Muscle of leg (tissue), 11 donors: ENCODE data around the gene USP47. TPM values are rescaled to one million over a fixed set of nuclear protein-coding genes. Genes with fewer than 3 reads are reported as not detected.

ENCODE experiments used
- DNase-seq: peaks from one replicate; pipeline ENCODE4 v3.0.0; 2013
- H3K27ac ChIP-seq: one replicate; pipeline ENCODE4 v1.5.1; 2013; ENCODE audit warnings: mild to moderate bottlenecking, low read length, control low read depth
- H3K27me3 ChIP-seq: one replicate; pipeline ENCODE4 v1.6.1; 2013; ENCODE audit warnings: low read length; ENCODE audit not compliant: control insufficient read depth, insufficient read depth
- H3K36me3 ChIP-seq: one replicate; pipeline ENCODE4 v1.6.1; 2013; ENCODE audit warnings: low read length; ENCODE audit not compliant: control insufficient read depth, insufficient read depth
- H3K4me1 ChIP-seq: one replicate; pipeline ENCODE4 v1.6.1; 2013; ENCODE audit warnings: low read length; ENCODE audit not compliant: control insufficient read depth, insufficient read depth
- H3K4me3 ChIP-seq: one replicate; pipeline ENCODE4 v1.5.1; 2013; ENCODE audit warnings: low read length, control low read depth
- H3K9me3 ChIP-seq: replicated peaks from 2 replicates; pipeline ENCODE4 v1.6.1; 2013; ENCODE audit warnings: low read depth, low read length; ENCODE audit not compliant: control insufficient read depth
- WGBS: methylation state at CpG from one replicate; pipeline ENCODE4 v1.1.5; 2013; ENCODE audit warnings: missing lambda C conversion rate; ENCODE audit not compliant: insufficient coverage; 5-methylcytosine and 5-hydroxymethylcytosine counted together
- polyA plus RNA-seq, 8 donors: library from polyadenylated mRNA; unstranded; fragments of 120-200 nt; gene quantifications; one replicate each; pipeline versions ENCODE4 v1.2.1 to v1.2.3, GENCODE V29; 2013; ENCODE audit warnings: inconsistent platforms in 1 of 8, low replicate concordance in 1 of 8; ENCODE audit not compliant: insufficient read length in 8 of 8, insufficient read depth in 1 of 8
- total RNA-seq: library from RNA; stranded (reverse); fragments of 120-200 nt; gene quantifications from one replicate; pipeline ENCODE4 v1.2.4, GENCODE V29; 2013

The USP47 gene
- total and polyA plus RNA-seq, 9 donors, result 50.1 to 74.4 (median 67.7) TPM

DNA sequence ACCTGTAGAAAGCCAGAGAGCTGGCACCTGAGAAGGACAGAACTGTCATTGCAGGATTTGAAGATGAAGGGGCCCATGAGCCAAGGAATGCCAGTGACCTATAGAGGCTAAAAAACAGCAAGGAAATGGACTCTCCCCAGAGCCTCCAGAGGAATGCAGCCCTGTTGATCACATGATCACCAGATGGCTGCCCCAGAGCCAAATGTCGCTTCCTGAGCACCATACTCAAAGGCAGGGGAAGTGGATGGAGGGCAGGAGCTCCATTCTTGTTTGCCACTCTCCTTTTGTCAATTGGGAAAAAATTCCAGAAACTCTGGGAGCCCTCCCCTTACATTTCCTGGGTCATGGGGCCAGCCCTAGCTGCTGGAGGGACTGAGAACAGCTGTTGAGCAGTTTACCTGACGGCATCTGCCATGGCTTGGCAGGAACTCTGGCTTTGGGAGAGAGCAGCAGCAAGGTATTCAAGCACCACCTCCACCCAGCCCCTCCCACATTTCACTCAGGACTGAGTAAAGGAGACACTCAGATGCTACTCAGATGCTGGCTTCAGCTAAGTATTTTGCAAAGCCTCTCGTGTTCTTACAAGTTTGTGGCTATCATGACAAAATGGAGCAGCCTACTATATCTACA, 119.7 kb downstream of the USP47 start:
- H3K4me3 ChIP-seq, result no peak overlapping the region
- 76% methylated on average over 2 of the region's 3 CpGs for WGBS
- H3K27me3 ChIP-seq, result no peaks in the 10 kb centered on the region
- no peak for DNase-seq
- peaks cover 20% of the 10 kb centered on the region for H3K4me1 ChIP-seq
- no peak overlapping the region for H3K27ac ChIP-seq
- peaks cover 7% of the 10 kb centered on the region for H3K9me3 ChIP-seq
- peaks cover 43% of the 10 kb centered on the region for H3K36me3 ChIP-seq

DNA sequence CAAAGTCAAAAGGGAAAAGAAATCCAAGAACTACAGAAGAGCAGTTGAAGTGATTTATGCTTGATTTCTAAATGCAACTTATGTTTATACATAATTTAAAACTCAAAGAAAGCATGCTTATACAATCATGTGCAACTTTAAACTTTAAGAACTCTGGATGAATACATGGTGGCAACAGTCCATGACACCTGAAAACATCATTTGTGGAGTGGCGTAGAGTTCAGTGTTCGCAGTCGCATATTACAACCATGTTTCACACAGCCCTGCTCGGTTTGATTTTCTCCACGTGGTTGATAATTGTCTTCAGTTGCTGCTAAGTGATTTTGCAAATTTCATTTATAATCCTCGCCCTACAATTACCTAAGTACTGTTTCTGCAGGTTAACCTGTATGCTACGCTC, 121.3 kb downstream of the USP47 start:
- no CpG with 5 or more reads among the region's 7 CpGs for WGBS
- Histone ChIP-seq H3K36me3 (peaks cover 38% of the 10 kb centered on the region), H3K27ac (no peak overlapping the region), H3K4me1 (peaks cover 35% of the 10 kb centered on the region), H3K9me3 (peaks cover 7% of the 10 kb centered on the region), H3K4me3 (no peak overlapping the region), H3K27me3 (no peaks in the 10 kb centered on the region)
- peak; percentile 89 for DNase-seq

DNA sequence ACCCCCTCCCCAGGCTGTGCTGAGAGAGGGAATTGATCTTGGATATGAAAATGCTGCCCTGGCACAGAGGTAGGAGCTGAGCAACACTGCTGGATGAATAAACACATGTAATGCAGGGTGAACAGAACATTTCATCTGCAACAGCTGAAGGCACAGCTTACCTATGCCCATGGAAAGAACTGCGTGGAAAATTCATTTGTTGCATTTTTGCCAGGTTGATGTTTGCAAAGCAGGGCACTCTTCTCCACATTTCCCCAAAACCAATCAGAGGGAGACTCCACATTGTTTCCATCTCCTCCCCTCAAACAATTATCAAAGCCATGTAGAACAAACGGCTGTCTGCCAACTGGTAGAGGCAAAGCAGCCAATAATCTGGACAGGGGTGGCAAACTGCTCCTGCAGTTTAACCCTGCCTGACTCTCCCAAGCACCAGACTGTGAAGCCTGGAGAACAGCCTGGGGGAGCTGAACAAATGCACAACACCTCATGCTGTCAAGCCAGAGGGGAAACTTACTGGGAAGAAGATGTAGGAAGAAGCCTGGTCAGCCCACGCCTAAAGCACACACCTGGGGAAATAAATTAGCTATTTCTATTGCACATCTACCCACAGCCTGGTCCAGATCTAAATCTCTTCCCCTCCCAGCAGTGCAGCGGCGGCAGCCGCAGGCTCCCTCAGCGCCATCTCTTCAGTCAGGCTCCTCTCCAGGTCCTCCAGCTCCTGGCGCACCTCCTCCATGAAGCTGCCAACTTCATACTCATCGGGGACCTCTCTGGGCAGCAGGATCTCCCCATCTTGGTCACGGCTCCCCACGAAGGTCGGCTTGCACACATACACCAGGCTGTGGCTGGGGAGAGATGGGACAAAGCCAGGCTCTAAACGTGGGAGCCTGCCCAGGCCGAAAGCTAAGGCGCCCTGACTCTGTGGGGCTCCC, 122.3 kb downstream of the USP47 start:
- Histone ChIP-seq H3K27me3 (no peaks in the 10 kb centered on the region), H3K4me1 (peaks cover 45% of the 10 kb centered on the region), H3K4me3 (no peak overlapping the region), H3K36me3 (peaks cover 33% of the 10 kb centered on the region), H3K27ac (peak overlapping the region; percentile 6), H3K9me3 (peaks cover 7% of the 10 kb centered on the region)
- 34% methylated on average over 8 of the region's 15 CpGs for WGBS
- peak; percentile 61 for DNase-seq

GRCh38 chr11:11964774-11965150, 123.0 kb downstream of the USP47 start:
- 33% methylated on average over 1 of the region's 5 CpGs for WGBS
- H3K9me3 ChIP-seq, result peaks cover 7% of the 10 kb centered on the region
- H3K27me3 ChIP-seq, result no peaks in the 10 kb centered on the region
- H3K4me1 ChIP-seq, result peaks cover 52% of the 10 kb centered on the region
- no peak overlapping the region for H3K27ac ChIP-seq
- H3K4me3 ChIP-seq, result no peak overlapping the region
- DNase-seq, result no peak
- H3K36me3 ChIP-seq, result peaks cover 33% of the 10 kb centered on the region

- Histone ChIP-seq H3K27me3 (no peaks in the 10 kb centered on the region), H3K9me3 (peaks cover 7% of the 10 kb centered on the region), H3K27ac (no peak overlapping the region), H3K36me3 (peaks cover 33% of the 10 kb centered on the region), H3K4me1 (peaks cover 55% of the 10 kb centered on the region), H3K4me3 (no peak overlapping the region)
- 58% methylated on average over 3 of the region's 3 CpGs for WGBS
- DNase-seq, result no peak
Observed at GRCh38 chr11:11965192-11965591, 123.4 kb downstream of the USP47 start.

DNA sequence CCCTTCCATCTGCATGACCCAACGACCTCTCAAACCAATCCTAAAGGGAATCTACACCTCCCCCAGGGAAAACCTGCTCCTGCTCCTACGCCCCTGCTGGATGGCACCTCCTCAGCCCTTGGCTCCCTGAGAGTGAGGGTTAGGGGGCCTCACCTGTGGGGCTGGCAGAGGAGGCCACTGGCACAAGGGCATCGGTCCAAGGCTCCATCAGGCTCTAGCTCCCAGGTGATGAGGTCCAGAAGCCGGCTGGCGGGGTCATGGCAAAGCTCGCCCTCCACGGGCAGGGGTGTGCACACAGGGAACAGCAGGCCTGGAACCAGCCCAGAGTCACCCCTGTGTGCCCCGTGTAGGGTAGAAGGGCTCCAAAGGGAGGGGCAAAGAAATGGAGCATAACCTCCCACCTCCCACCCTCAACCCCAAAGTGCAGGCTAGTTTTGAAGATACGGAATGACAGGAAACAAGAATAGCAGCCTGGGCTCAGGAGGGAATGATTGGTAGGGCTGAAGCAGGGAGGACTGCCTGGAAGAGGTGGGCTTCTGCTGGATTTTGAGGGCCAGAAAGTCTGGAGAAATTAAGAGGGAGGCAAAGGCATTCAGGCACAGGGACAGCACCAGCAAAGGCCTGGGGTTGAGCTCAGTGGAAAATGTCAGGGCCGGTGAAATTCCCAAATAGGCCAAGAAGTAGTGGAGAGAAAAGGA, 124.0 kb downstream of the USP47 start:
- 95% methylated on average over 7 of the region's 10 CpGs for WGBS
- H3K27me3 ChIP-seq, result no peaks in the 10 kb centered on the region
- peaks cover 33% of the 10 kb centered on the region for H3K36me3 ChIP-seq
- H3K4me3 ChIP-seq, result no peak overlapping the region
- H3K4me1 ChIP-seq, result peaks cover 59% of the 10 kb centered on the region
- H3K9me3 ChIP-seq, result peaks cover 7% of the 10 kb centered on the region
- no peak overlapping the region for H3K27ac ChIP-seq
- DNase-seq, result no peak

DNA sequence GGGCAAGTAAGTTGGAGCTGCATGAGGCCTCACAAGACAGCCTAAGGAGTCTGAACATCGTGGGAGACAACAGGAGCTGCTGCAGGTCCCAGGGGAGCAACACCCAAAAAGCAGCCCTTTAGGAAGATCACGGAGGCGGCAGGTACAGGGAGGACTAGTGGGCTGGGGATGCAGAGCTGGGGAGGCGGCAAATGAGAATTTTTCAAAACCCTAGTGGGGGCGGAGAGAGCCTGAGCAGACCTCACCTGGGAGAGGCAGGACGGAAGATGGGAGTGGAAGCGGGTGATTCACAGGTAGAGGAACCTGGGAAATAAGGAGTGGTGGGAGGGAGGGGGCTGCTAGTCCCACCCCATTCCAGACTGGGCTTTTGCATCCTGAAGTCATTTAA, 124.6 kb downstream of the USP47 start:
- Histone ChIP-seq H3K27me3 (no peaks in the 10 kb centered on the region), H3K36me3 (peaks cover 29% of the 10 kb centered on the region), H3K9me3 (peaks cover 6% of the 10 kb centered on the region), H3K27ac (no peak overlapping the region), H3K4me1 (peaks cover 59% of the 10 kb centered on the region), H3K4me3 (no peak overlapping the region)
- no peak for DNase-seq
- 88% methylated on average over 7 of the region's 7 CpGs for WGBS

- WGBS, result 82% methylated on average over 11 of the region's 15 CpGs
- H3K4me3 ChIP-seq, result no peak overlapping the region
- DNase-seq, result peak; percentile 75
- H3K27me3 ChIP-seq, result no peaks in the 10 kb centered on the region
- peaks cover 1% of the 10 kb centered on the region for H3K9me3 ChIP-seq
- peaks cover 25% of the 10 kb centered on the region for H3K36me3 ChIP-seq
- H3K4me1 ChIP-seq, result peaks cover 58% of the 10 kb centered on the region
- no peak overlapping the region for H3K27ac ChIP-seq
Observed at GRCh38 chr11:11966826-11967668, 125.3 kb downstream of the USP47 start.

GRCh38 chr11:11967669-11968510, 126.1 kb downstream of the USP47 start:
- H3K27me3 ChIP-seq, result no peaks in the 10 kb centered on the region
- WGBS, result 76% methylated on average over 7 of the region's 11 CpGs
- H3K27ac ChIP-seq, result peak overlapping the region; percentile 21
- peaks cover 23% of the 10 kb centered on the region for H3K36me3 ChIP-seq
- no peak overlapping the region for H3K4me3 ChIP-seq
- peaks cover 67% of the 10 kb centered on the region for H3K4me1 ChIP-seq
- H3K9me3 ChIP-seq, result no peaks in the 10 kb centered on the region
- DNase-seq, result no peak
